Heart left ventricle (tissue), 16 donors: ENCODE measurements around the gene LECT2. TPM values are rescaled to one million over a fixed set of nuclear protein-coding genes. Genes with fewer than 3 reads are reported as not detected.
A peak's percentile ranks its signal among the peaks of the same experiment; 100 is the strongest.

Experiments
- ATAC-seq, 4 donors: fragments of 200-7000 bp; cut with Tn5 transposase; one replicate each; pipeline ENCODE4 v1.9.1; 2020 to 2022; ENCODE audit warnings: moderate library complexity in 4 of 4, mild to moderate bottlenecking in 3 of 4, moderate number of reproducible peaks in 1 of 4
- DNase-seq, 5 donors: peaks; one replicate each; pipeline ENCODE4 v3.0.0-alpha.2; 2020
- H3K27ac ChIP-seq, 12 donors: fragments of 200-600 bp; sonication (generic) in 4 of 12; one replicate each; pipeline versions ENCODE4 v1.5.0 to v1.8.0; 2016 to 2022; ENCODE audit warnings: mild to moderate bottlenecking in 2 of 12
- H3K27me3 ChIP-seq, 9 donors: fragments of 200-600 bp; sonication (generic) in 2 of 9; one replicate each; pipeline versions ENCODE4 v1.5.1 to v1.8.0; 2016 to 2022; ENCODE audit warnings: mild to moderate bottlenecking in 3 of 9
- H3K36me3 ChIP-seq, 9 donors: fragments of 200-600 bp; sonication (generic) in 2 of 9; one replicate each; pipeline versions ENCODE4 v1.5.0 to v1.8.0; 2018 to 2022; ENCODE audit warnings: mild to moderate bottlenecking in 2 of 9
- H3K4me1 ChIP-seq, 12 donors: fragments of 200-600 bp; sonication (generic) in 4 of 12; one replicate each; pipeline versions ENCODE4 v1.5.0 to v1.8.0; 2016 to 2022; ENCODE audit warnings: mild to moderate bottlenecking in 3 of 12
- H3K4me3 ChIP-seq, 12 donors: fragments of 200-600 bp; sonication (generic) in 4 of 12; one replicate each; pipeline versions ENCODE4 v1.5.0 to v1.8.0; 2017 to 2022; ENCODE audit warnings: mild to moderate bottlenecking in 9 of 12, moderate library complexity in 4 of 12
- H3K9me3 ChIP-seq, 12 donors: fragments of 200-600 bp; sonication (generic) in 4 of 12; one replicate each; pipeline versions ENCODE4 v1.5.0 to v1.8.0; 2016 to 2022; ENCODE audit warnings: mild to moderate bottlenecking in 1 of 12
- CTCF ChIP-seq, 12 donors: fragments of 200-600 bp; sonication (generic) in 4 of 12; IDR thresholded peaks; one replicate each; pipeline versions ENCODE4 v1.5.0 to v1.8.0; 2018 to 2022; ENCODE audit warnings: antibody characterized with exemption in 12 of 12, mild to moderate bottlenecking in 5 of 12
- POLR2A ChIP-seq, 2 donors: fragments of 450-650 bp; IDR thresholded peaks; one replicate each; pipeline ENCODE4 v1.6.1; 2017; ENCODE audit warnings: antibody characterized with exemption in 2 of 2, mild to moderate bottlenecking in 2 of 2, moderate library complexity in 2 of 2
- WGBS, 4 donors: extraction: QIAGEN DNeasy Blood & Tissue Kit in 2 of 4; methylation state at CpG; one replicate each; pipeline versions ENCODE4 v1.1.5 to v1.1.7; 2013 to 2018; 5-methylcytosine and 5-hydroxymethylcytosine counted together
- intact Hi-C, 10 donors: fragments of 100-400 bp; cut with DNase I; formaldehyde crosslinking; loops; one replicate each; pipeline versions ENCODE4 v1.11.1 to v1.14.2; 2022
- polyA plus RNA-seq, 2 donors: library from polyadenylated mRNA; stranded (reverse); fragments of 200-250 nt; gene quantifications; one replicate each; pipeline ENCODE4 v1.2.3, GENCODE V29; 2013
- total RNA-seq, 9 donors: library from RNA; depleted of rRNA in 2 of 9; stranded (reverse); fragments of >200 nt in 2 of 9; fragmentation: NEBNext Ultra II Directional in 3 of 9; extraction: Animal tissue kit (Norgen Biotek cat#: 25700) in 3 of 9; gene quantifications; one replicate each; pipeline versions ENCODE4 v1.1.0 to v1.2.4, GENCODE V29; 2016 to 2023
- donor health status: ischemic (EF 13 %, LVEDD 7.1; RV severe dilation, severe dysfunction).
- donor health status: healthy with polysubstance abuse.
- donor health status: DM: no; HTN: yes; CAD: no.
- donor health status: DM: no; HTN: no; CAD: no.
- donor health status: ischemic (EF 25% LVEDD 6.9; RV normal size, moderate dysfunction).
- donor health status: ischemic (EF 25% LVEDD 5.7; RV mildly dilated, moderate dysfunction).
- donor health status: healthy.
- donor health status: DM: yes; HTN: yes; CAD: no.
- donor health status: ischemic (EF 35%, LVEDD 5.7; RV mildly dilated, moderate dysfunction).
- donor health status: nonischemic (EF 11% LVEDD 7.7; RV severe dilation, severe dysfunction).
- donor health status: DM: yes; HTN: yes; CAD: no.
- donor health status: PGD.
- donor health status: ischemic (EF 29% LVEDD 5.4; RV normal size, mild dysfunction).
- donor health status: nonischemic (EF 23%, LVEDD 6.1; RV moderate dilation, normal function).

LECT2 gene
- total and polyA plus RNA-seq, 11 donors = not detected

GRCh38 chr5:135976216-135976615 is 21.4 kb upstream of the LECT2 start:
- intact Hi-C loops = loop anchor here in 9 of 10 donors (5.0 to 10.0 kb wide), 6 partner anchors 51 to 106 kb away; partner anchors contain the start of gene TGFBI (in 4 of the 9)
- TF ChIP-seq POLR2A (IDR thresholded peaks at IDR 0.05) (no peak), CTCF (IDR thresholded peaks at IDR 0.05) (no peak)
- 84 to 93% (median 92%) methylated on average over 7 of the region's 7 CpGs for WGBS, 4 donors

GRCh38 chr5:135975122-135975521 is 20.3 kb upstream of the LECT2 start:
- 94 to 98% (median 95%) methylated on average over 4 of the region's 4 CpGs for WGBS, 4 donors
- Histone ChIP-seq H3K4me1 (peaks cover 0 to 34% (median 17%) of the 10 kb centered on the region in 12 donors), H3K36me3 (no peaks in the 10 kb centered on the region), H3K27me3 (no peaks in the 10 kb centered on the region), H3K27ac (no peak overlapping the region), H3K9me3 (peaks cover 0 to 10% (median 0%) of the 10 kb centered on the region in 12 donors), H3K4me3 (no peak overlapping the region)
- DNase-seq (no peak), ATAC-seq (no peak)
- intact Hi-C loops = loop anchor here in 9 of 10 donors (5.0 to 10.0 kb wide), 6 partner anchors 52 to 107 kb away; partner anchors contain the start of gene TGFBI (in 4 of the 9)
- TF ChIP-seq CTCF (IDR thresholded peaks at IDR 0.05) (no peak), POLR2A (IDR thresholded peaks at IDR 0.05) (no peak)

More at GRCh38 chr5:135976216-135976615, 21.4 kb upstream of the LECT2 start:
- Histone ChIP-seq H3K27me3 (no peaks in the 10 kb centered on the region), H3K4me1 (peaks cover 0 to 44% (median 22%) of the 10 kb centered on the region in 12 donors), H3K9me3 (peaks cover 0 to 2% (median 0%) of the 10 kb centered on the region in 12 donors), H3K4me3 (no peak overlapping the region), H3K36me3 (no peaks in the 10 kb centered on the region), H3K27ac (no peak overlapping the region)
- DNase-seq = no peak
- ATAC-seq = no peak

- no peaks in the 10 kb centered on the region for H3K27me3 ChIP-seq
- H3K9me3 ChIP-seq = peaks cover 0 to 10% (median 0%) of the 10 kb centered on the region in 12 donors
- no peak for DNase-seq
- TF ChIP-seq CTCF (IDR thresholded peaks at IDR 0.05) = no peak
- TF ChIP-seq POLR2A (IDR thresholded peaks at IDR 0.05) = no peak
- H3K4me1 ChIP-seq = peaks cover 0 to 24% (median 8%) of the 10 kb centered on the region in 12 donors
- no peak for ATAC-seq
- no peak overlapping the region for H3K27ac ChIP-seq
- intact Hi-C loops = loop anchor here in 3 of 10 donors (10.0 kb wide), 1 partner anchor 91 kb away; no protein-coding TSS in a partner anchor
- H3K4me3 ChIP-seq = no peak overlapping the region
- H3K36me3 ChIP-seq = no peaks in the 10 kb centered on the region
Measured at GRCh38 chr5:135974021-135974600, 19.3 kb upstream of the LECT2 start.

- Histone ChIP-seq H3K9me3 (peaks cover 0 to 10% (median 0%) of the 10 kb centered on the region in 12 donors), H3K36me3 (no peaks in the 10 kb centered on the region), H3K4me1 (peaks cover 0 to 17% (median 3%) of the 10 kb centered on the region in 12 donors), H3K27ac (no peak overlapping the region), H3K27me3 (no peaks in the 10 kb centered on the region), H3K4me3 (no peak overlapping the region)
- intact Hi-C loops = loop anchor here in 3 of 10 donors (10.0 kb wide), 1 partner anchor 91 kb away; no protein-coding TSS in a partner anchor
- DNase-seq (no peak), ATAC-seq (peak in 2 of 4 donors; percentile 63 to 79)
- TF ChIP-seq CTCF (IDR thresholded peaks at IDR 0.05) (no peak), POLR2A (IDR thresholded peaks at IDR 0.05) (no peak)
- 81 to 91% (median 86%) methylated on average over 2 of the region's 2 CpGs for WGBS, 4 donors
Measured at GRCh38 chr5:135973323-135974020, 18.7 kb upstream of the LECT2 start.
